ENCODE data around the gene NSDHL.
"Not testable (repeated sequence)": the region's sequence is repeated elsewhere in the genome, so short reads cannot be mapped to it uniquely, and the experiment has no call there.

NSDHL gene

DNA sequence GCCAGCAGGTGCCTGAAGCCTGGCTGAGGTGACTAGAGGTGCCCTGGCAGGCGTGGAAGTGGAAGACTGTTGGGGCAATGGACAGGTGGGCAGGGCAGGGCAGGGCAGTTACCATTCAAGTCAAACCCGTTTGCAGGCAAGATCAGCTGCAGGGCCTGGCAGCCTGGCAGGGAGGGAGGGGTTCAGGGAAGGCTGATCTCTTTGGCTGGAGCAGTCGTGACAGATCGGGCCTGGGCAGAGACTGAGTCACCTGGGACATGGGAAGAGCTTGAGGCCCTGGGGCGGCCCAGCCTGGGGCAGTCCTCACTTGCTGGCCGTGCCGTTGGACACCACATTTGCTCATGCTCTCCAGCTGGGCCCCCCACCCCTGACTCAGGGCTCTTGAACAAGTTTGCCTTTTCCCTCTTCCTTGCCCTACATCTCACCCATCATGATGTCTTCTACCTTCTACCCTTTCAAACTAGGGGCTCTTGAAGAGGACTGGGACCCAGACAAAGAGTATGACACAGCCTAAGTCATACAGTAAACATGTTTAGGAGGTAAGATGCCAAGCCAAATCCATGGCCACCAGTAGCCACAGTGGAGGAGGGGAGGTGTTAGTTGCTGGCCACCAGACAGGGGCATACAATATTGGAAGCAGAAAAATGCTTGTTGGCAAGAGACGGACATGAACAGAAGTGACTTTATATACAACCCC, 65.0 kb downstream of the NSDHL start:
- no peak for DNase-seq

DNA sequence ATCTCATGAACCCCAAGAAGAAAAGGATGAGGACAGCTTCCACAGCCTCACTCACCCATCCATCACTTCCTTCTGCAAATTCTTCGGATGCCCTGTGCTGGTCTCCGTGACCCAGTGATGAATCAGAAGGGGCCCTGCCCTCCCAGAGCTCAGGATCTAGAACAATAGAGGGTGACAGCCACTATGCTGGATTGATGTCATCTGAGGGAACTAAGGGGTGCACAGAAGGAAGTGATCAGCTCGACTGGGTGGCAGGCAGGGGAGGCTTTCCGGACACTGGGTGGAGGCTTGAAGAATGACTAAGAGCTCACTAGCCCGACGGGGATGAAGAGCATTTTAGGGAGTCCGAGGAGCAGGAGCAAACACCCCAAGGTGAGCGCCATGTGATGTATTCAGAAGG, 65.6 kb downstream of the NSDHL start:
- no peak for DNase-seq

DNA sequence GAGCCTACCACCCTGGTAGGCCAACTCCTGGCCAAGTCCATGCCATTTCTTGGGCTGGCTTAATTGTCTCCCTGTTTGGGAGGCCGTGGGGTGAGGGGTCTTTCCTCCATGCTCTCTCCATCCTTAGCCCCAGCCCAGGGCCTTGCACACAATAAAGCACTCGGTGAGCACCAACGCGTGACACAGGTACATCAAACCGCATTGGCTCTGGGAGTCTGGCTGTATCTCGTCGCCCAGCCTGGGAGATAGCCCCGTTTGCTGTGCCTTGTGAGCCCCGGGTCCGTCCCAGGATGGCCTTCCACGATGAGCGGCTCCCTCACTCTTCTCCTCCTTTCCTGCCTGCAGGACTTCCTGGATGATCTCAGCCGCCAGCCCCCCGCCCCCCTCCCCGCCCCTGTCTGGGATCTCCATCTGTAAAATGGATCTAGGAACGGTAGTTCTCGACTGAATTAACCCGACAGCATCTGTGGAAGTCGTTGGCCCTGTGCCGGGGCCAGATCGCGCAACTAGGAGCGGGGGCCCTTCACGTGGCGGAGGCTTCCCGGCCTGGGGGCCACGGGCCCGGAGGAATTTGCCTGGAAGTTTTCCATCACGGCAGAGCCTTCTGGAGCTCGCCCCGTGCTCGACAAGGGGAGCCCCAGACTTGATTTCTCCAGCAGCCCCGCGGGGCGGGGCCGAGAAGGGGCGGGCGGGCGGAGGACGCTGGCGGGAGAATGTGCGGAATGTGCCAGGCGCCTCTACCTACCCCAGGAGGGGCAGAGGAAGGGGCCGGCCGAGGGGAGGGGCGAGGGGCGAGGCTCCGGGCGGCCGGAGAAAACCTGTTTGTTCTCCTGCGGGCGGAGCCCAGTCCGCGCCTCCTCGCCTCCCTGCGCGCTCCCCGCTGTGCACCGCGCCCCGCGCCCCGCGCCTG, 66.6 kb downstream of the NSDHL start, which contains the start of gene ZNF185:
ZNF185 (plus strand) TSS at position 846 of the 910 bp plus-strand sequence. CDS start 16,423 bp downstream, outside the sequence.
- no peak for DNase-seq

DNA sequence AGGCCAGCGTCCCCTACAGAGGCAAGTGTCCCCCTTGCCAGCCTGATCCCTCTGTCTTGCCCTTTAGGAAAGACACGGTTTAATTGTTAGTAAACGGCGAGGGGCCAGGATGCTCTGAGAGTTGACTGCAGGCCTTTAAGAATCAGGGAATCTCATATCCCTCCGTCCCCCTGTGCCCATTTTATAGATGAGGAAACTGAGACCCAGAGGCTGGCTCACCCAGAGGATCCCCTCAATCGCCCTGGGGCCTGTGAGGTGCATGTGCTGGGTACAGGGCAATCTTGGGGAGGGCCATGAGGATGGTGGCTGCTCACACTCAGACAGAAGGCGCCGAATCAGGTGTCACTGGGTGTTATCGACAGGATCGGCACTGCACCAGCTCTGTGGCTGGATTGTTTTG, 67.6 kb downstream of the NSDHL start:
- no peak for DNase-seq

DNA sequence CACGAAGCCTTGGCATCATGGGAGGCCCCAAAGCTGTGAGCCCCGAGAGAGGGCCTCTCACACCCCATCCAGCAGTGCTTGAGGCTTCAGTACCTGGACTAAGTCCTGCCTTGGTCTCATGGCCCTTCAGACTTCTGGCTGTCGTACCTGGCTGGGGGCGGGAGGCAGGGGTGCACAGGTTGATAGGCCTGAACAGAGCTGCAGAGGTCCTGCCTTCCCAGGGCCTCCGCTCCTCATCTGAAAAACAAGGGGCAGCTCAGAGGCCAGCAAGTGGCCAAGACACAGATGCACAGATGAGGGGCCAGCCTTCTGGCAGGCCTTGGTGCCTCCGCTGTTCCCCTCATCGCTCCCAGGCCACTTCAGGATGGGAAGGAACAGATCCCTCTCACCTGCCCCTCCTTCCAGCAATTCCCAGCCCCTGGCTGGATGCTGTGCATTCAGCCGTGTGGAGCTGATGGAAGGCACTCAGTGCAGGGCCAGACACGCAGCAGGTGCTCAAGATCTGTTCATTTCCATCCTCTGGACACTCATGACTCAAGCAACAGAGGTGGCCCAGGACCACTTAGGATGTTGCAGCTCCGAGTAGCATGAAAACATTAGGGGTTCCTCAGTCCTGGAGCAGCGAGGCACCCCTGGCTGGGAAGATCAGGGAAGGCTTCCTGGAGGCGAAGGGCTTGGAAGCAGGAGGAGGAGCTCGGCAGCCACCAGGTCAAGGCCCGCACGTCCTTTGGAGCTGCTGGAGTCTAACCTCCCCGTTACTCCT, 68.4 kb downstream of the NSDHL start:
- DNase-seq, result no peak

DNA sequence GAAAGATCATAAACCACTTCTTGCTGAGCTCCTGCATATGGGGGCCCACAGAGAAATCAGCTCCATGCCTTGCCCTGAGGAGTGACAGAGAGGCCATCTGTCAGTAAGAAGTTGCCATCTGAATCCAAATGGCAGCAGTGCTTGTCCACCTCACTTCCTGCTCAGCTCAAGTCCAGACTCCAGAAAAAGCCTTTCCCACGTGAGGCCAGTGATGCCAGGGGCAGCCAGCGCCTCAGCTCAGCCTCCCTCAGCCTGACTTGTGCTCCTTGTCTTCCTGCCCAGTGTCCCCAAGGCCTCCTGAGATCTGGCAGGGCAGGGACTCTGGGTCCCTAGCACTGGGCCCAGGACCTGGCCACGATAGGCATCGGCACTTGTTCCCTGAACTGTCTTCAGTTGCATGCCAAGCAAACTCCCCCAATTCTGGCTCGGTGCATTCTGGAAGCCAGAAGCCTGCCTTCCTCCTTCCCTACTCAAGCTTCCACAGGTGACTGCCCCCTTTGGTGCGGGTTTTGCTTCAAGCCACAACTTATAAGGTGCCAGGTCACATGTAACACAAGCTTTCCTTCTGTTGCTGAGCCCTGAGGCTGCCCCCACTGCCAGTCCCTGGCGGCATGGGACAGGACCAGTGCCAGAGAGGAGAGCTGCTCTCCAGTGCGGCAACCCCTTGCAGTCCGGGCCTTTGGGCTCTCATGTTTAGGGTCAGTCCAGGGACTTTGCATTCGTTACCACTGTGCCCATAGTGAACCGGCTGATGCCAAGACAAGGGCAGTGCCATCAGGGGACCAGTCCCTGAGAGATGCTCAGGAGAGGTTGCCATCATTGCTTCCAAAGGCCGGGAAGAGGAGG, 69.2 kb downstream of the NSDHL start:
- no peak for DNase-seq

DNA sequence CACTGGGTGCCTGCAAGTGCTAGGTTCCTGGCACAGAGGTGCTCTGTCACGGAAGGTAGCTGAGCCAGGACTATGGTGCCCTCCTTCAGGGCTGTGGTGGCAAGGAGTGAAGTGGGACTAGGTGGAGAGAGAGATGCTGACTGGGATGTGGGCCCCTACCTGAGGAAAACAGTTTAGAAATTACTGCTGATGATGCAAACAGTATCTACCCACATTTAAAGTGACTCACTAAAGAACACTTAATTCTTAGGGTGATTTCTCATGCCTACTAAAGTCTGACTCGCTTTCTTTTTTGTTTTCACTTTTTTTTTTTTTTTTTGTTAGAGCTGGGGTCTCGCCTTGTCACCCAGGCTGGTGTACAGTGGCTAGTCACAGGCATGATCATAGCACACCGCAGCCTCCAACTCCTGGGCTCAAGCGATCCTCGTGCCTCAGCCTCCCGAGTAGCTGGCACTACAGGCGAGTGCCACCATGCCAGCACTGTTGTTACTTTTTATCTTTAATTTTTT, 70.1 kb downstream of the NSDHL start:
- no peak for DNase-seq

DNA sequence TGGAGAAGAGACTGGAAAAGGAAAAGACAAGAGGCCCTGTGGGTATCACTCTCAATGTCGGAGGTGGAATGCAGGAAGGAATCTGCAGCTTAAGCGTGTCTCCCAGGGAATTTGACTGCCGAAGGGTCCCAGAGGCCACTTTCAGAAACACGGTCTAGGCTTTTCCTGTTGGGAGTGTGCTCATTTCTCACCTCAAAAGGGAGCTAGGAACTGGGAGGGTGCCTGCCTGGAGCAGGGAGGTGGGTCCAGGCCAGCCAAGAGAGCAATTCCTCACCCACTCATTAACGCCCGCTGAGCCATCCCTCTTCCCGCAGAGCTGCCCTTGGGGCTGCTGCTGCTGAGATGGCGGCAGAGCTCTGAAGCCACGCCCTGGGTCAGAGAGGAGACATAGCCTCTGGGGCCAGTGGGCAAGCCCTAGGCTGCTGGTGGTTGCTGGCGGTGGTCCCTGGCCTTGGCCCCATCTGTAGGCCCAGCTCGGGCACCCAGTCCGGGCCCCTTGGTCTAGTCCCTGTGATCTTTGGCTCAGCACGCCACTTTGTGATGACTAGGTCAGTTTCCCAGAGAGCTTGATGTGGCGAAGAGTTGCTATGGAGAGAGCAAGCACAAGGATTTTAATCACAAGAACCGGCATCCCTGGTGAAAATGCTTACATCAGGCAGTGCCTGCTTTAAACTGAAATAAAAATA, 71.1 kb downstream of the NSDHL start:
- no peak for DNase-seq

DNA sequence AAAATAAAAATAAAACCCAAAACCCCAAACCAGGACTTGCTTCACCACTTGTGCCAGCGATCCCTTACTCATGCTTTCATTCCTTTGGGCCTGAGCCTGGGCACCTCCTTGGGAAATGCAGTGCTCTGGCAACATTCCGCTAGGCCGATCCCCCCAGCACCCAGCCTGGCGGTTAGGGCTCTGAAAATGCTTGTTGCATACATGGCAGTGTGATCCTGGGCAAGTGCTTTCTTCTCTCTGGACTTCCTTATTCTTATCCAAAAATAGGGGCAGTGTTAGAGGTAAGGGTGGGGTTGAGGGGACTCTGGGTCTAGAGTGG, 71.6 kb downstream of the NSDHL start:
- no peak for DNase-seq

DNA sequence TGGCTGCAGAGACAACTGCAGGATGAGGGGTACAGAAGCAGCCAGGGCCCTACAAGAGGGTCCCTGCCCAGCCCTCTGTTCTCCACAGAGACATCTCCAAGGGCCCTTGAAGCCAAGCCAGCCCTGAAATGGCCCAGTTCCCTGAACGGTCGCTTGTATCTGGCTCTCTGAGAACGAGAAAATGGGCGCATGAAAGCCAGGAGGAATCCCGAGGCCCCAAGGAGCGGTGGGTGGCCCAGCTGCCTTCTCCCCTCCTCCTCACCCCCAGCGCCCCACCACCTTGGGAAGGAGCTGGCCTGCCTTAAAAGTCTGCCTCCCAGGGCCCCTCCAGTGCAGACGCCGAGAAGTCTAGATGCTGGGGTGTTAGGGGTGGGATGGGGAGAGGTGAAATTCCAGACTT, 72.7 kb downstream of the NSDHL start:
- no peak for DNase-seq

DNA sequence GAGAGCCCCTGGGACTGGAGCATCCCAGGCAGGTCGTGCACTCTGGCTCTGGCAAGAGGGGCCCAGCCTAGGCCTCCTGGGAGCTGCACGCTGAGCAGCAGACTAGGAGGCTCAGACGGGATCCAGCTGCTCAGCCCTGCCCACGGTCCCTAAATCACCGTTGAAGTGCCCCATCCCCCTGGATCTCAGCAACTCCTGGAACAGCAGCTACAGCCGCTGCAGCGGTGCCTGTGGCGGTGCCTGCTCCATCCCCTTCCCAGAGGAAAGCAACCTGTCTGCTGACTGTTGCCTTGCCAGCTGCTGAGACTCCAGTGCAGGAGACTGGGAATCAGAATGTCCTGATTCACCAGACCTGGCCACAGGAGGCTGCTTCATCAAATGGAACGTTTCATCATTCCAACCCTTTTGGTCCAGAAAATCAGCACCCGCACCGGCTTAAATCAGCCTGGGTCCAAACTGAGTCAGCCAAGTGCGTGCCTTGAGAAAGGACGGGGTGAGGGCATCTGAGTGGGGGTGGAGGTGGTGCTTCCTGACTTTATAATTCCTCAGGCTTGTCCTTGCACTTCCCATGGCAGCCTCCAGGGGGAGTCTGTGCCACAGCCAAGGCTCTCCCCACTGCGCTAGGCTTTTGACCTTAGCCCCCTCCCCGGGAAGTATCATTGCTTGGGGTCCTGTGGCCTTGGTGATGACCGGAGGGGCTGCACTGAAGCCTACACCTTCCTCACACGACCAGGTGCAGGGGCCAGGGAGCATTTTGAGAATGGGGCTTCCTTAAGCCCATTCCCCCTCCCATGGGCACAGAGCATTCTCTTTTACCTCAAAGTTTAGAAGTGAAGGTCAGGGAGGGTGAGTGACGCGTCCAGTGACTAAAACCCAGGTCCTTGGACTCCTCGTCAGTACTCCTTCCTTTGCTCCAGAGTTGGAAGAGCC, 73.6 kb downstream of the NSDHL start:
- peak; percentile 52 for DNase-seq

DNA sequence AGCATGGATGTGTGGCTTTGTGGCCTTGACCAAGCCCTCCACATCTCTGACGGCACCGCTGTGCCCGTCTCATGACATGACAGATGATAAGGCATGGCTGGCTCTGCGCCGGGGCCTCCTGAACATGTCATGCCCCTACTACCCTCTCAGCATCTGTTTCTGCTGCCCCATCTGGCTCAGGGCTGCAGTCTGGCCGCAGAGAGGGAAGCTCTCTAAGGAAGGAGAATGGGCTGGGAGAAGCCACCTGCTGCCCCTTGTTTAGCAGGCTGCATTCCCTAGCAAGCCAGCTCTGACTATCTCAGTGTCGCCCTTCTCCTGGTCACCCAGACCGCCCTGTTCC, 74.2 kb downstream of the NSDHL start:
- no peak for DNase-seq

DNA sequence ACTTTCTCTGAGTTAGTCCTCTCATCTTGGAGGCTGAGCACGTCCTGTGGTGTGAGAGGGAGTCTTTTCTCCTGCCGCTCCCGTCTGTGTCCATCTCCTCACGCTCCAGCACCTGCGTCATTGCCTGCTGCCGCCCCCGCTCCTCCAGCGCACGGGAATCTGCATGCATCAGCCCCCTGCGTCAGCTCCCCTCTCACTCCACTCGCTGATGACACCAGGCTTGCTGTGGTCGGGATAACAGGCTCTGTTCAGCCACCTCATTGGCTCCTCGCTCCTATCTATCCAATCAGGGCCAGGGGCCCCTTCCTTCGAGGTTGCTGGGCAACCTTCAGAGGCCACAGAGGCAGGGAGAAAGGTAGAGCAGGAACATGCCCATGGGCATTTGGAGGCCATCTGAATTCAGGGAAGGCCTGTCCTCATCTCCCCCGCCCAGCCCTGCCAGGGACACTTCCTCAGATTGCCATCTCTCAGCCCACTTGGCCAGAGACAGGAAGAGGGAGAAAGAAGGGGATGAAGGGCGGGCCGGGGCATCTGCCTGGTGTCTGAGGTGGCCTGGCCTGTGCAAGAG, 76.3 kb downstream of the NSDHL start:
- DNase-seq, result no peak

DNA sequence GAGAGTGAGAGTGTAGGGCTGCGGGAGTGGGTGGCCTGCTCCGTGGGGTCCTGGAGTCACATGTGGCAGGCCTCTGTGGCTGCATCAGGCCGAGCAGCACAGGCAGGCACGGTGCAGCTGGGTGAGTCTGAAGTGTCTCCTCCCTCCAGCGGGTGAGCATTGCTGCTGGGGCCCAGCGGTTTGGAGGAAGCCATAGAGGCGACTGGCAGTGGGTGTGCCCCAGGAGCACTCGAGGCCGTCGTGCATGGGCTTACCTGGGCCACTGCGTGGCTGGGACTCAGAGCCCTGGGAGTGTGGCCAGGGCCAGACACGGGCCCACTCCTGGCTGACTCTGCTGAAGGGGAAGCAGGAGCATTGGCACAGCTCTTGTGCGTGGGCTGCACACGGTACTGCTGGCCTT, 77.6 kb downstream of the NSDHL start:
- DNase-seq, result no peak

DNA sequence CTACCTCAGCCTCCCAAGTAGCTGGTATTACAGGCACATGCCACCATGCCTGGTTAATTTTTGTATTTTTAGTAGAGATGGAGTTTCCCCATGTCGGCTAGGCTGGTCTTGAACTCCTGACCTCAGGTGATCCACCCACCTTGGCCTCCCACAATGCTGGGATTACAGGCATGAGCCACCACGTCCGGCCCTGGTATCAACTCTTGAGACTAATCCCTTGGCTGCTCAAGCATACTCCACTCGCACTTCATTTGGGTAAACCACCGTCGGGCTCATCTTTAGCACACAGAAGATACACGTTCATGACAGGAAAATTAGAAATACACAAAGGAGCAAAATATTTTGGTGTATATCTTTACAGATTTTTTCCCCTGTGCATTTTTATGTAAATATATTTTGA, 79.2 kb downstream of the NSDHL start:
- DNase-seq, result not testable (repeated sequence)

DNA sequence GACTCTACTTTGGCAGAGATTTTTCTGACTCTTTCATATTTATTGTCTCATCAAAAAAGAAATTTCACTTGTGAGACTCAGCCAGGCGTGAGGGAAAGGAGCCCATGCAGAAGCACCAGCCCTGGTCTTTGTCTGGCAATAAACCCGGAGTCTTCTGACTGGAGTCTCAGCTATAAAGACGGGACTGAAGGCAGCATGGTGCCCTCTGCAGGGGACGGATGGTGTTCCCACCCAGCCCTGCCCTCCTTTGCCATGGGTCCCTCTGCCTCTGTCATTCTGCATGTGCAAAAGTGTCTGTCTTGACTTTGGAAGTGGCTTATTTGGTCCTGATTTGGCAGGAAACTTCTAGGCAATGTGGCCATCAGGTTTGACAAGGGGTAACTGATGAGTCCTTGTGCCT, 81.2 kb downstream of the NSDHL start:
- DNase-seq, result no peak

DNA sequence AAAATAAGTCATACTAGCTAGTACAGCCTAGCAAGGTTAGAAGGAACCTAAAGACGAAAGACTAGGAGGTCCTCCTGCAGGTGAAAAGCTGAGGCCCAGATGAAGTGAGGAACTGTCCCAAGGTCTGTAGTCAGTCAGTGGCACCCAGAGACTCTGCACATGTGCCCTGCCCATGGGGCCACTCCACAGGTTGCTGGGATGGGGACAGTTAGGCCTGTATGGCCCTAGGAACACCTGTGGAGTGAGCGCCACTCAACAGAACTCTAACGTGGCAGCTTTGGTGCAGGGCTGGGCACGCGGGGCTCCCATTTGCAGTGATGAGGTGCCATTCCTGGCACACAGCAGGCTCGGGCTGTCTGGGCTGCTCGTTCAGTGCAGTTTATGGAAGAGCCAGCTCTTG, 81.8 kb downstream of the NSDHL start:
- DNase-seq, result no peak

DNA sequence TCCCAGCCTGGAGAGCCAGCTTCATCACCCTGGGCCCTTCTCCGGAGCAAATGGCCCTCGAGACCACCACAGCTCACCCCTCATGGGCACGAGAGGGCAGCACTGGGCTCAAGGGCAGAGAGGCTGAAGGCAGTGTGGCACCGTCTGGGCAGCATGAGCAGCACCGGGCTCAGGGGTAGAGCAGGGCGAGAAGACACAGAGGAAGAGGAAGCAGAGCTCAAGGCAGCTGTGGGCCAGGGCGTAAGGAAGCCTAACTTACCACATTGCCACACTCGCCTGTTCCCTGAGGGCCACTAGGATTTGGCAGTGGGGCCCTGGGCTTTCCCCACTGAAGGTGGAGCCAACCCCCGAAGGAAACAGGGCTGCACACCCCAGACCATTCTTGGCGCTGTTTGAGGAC, 82.5 kb downstream of the NSDHL start:
- DNase-seq, result no peak

DNA sequence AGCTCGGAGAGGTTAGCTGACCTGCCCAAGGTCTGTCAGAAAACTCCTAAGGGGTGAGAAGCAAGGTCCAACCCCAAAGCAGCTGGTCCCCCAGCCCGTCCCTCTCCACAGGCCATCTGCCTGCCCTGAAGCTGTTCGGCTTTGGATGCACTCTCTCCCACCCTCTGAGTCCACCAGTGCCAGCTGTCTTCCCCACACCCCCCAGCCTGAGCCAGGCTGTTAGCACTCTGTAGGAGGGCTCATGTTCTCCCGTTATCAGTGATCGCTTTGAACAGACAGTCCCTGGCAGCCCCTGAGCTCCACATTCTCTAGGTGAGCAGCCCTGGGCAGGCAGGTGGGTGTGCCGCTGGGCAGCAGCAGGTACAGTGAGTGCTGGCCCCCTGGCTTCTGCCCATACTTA, 83.0 kb downstream of the NSDHL start:
- DNase-seq, result no peak

DNA sequence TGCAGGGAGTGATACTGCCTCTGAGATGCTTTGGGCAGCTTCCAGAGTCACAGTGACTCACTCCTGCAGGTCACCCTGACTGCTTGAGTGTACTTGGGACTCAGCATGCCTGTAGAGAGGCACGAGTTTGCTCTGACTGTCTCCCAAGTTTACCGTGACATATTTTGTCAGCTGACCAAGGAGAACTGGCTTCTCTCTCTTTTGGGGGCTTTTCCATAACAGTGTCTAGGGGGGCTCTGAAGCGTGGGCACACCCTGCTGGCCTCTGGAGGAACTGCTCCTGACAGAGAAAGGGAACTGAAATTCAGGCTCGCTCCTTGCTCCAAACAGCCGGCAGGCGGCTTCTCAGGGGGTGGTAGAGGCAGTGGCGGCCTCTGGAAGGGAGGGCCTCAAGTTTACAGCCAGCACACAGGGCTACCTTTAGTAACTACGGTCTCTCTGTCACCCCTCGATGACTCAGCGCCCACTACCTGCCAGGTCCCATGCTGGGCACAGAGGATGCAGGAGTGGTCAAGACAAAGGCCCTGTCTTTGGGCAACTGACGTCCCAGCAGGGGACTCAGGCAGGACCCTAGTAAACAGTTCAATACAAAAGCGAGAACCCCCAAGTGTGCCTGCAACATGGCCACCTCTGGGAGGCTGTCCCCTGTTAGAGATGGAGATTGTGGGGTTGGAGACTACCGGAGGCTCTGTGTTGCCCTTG, 84.8 kb downstream of the NSDHL start:
- DNase-seq, result no peak
